HepG2 (cell line): Measurements from ENCODE around the gene TOM1L1. TPM values are rescaled to one million over a fixed set of nuclear protein-coding genes. Genes with fewer than 3 reads are reported as not detected.

Experiments
- ATAC-seq: fragments of 200-7000 bp; cut with Tn5 transposase; 3 replicates; pipeline ENCODE4 v1.9.1; 2020; ENCODE audit warnings: mild to moderate bottlenecking, moderate library complexity
- BruUV-seq: library from RNA; stranded (reverse); fragments of 400-500 nt; replicated peaks from 2 replicates; lab custom pipeline; 2021; lab: Mats Ljungman, UMichigan
- CTCF ChIA-PET: fragments of 300-600 bp; formaldehyde crosslinking; extraction: SDS; loops from one replicate; lab custom pipeline; 2021; ENCODE audit warnings: low total read pairs, inconsistent platforms, low intra/inter-chr PET ratio; lab: Yijun Ruan, JAX
- POLR2A ChIA-PET: fragments of 350-600 bp; sonication (Branson Sonifier 250); formaldehyde crosslinking; loops from one replicate; lab custom pipeline; 2020; ENCODE audit warnings: antibody characterized with exemption, inconsistent platforms; lab: Yijun Ruan, JAX
- DNase-seq: peaks from one replicate; pipeline ENCODE4 v3.0.0-alpha.2; 2015; ENCODE audit warnings: low spot score
- FAIRE-seq: peaks from 3 replicates; lab custom pipeline; 2011; peaks lifted over from hg19 to GRCh38; lab: Jason Lieb, UNC
- H2AFZ ChIP-seq: one replicate; pipeline ENCODE4 v1.6.1; 2011; ENCODE audit warnings: low read length, inconsistent platforms
- H3K27ac ChIP-seq: fragments of 300-600 bp; 3 replicates; pipeline ENCODE4 v1.8.0; 2011; ENCODE audit warnings: mixed run types, mild to moderate bottlenecking, mixed read lengths, low read length, inconsistent platforms; ENCODE audit not compliant: insufficient read depth; ENCODE audit errors: extremely low read length
- H3K27me3 ChIP-seq, 2 experiments: fragments of 200-600 bp in 1 of 2; 2 replicates in 1 of 2; 3 replicates in 1 of 2; pipeline versions ENCODE4 v1.6.0 to v1.8.0; 2011; ENCODE audit warnings: low read length in 2 of 2, mild to moderate bottlenecking in 2 of 2, moderate library complexity in 2 of 2, inconsistent platforms in 1 of 2; ENCODE audit not compliant: insufficient read depth in 2 of 2, control insufficient read depth in 1 of 2
- H3K36me3 ChIP-seq, 2 experiments: fragments of 200-600 bp in 1 of 2; replicated peaks in 1 of 2; 2 replicates in 1 of 2; 3 replicates in 1 of 2; pipeline versions ENCODE4 v1.5.1 to v1.8.0; 2011; ENCODE audit warnings: low read length in 2 of 2, inconsistent platforms in 1 of 2; ENCODE audit not compliant: insufficient read depth in 2 of 2, control insufficient read depth in 1 of 2
- H3K4me1 ChIP-seq: 2 replicates; pipeline ENCODE4 v1.5.1; 2012; ENCODE audit warnings: low read length, inconsistent platforms; ENCODE audit not compliant: insufficient read depth
- H3K4me2 ChIP-seq: 2 replicates; pipeline ENCODE4 v1.6.0; 2011; ENCODE audit warnings: low read depth, low read length, inconsistent platforms
- H3K4me3 ChIP-seq, 3 experiments: fragments of 200-600 bp in 1 of 3; sonication (generic), shearing (Covaris generic) in 1 of 3; replicated peaks in 1 of 3; 2 replicates each; pipeline ENCODE4 v1.5.1; 2011 to 2016; ENCODE audit warnings: low read length in 3 of 3, inconsistent platforms in 2 of 3, low read depth in 2 of 3, mild to moderate bottlenecking in 2 of 3, control low read depth in 1 of 3, mixed read lengths in 1 of 3; ENCODE audit not compliant: insufficient read depth in 1 of 3
- H3K79me2 ChIP-seq: one replicate; pipeline ENCODE4 v1.6.1; 2011; ENCODE audit warnings: low read length, inconsistent platforms; ENCODE audit not compliant: insufficient read depth
- H3K9ac ChIP-seq: 2 replicates; pipeline ENCODE4 v1.6.0; 2011; ENCODE audit warnings: mild to moderate bottlenecking, low read depth, low read length, inconsistent platforms; ENCODE audit not compliant: insufficient read depth
- H3K9me3 ChIP-seq: 2 replicates; pipeline ENCODE4 v1.5.1; 2012; ENCODE audit warnings: mild to moderate bottlenecking, low read length
- H4K20me1 ChIP-seq: 2 replicates; pipeline ENCODE4 v1.6.0; 2011; ENCODE audit warnings: inconsistent platforms, mild to moderate bottlenecking, low read length, moderate library complexity; ENCODE audit not compliant: insufficient read depth
- CEBPZ ChIP-seq: IDR thresholded peaks from 2 replicates; pipeline ENCODE4 v1.6.1; 2012; ENCODE audit warnings: low read length, improper control_type of control experiment
- EP300 ChIP-seq, 3 experiments: sonication (generic) in 1 of 3; formaldehyde crosslinking in 1 of 3; IDR thresholded peaks; 2 replicates each; pipeline versions ENCODE4 v1.5.1 to v1.6.1; 2011 to 2020; ENCODE audit warnings: low read depth in 2 of 3, low read length in 2 of 3, borderline replicate concordance in 1 of 3, improper control_type of control experiment in 1 of 3, mild to moderate bottlenecking in 1 of 3, missing genetic modification reagents in 1 of 3, moderate library complexity in 1 of 3
- GATA4 ChIP-seq: sonication (generic); IDR thresholded peaks from 2 replicates; pipeline ENCODE4 v1.6.1; 2016; ENCODE audit warnings: antibody characterized with exemption, low read depth, borderline replicate concordance
- JUN ChIP-seq: sonication (generic); formaldehyde crosslinking; IDR thresholded peaks from 2 replicates; pipeline ENCODE4 v1.4.0; 2020; ENCODE audit warnings: mild to moderate bottlenecking, missing genetic modification reagents
- LCORL ChIP-seq, 2 experiments: fragments of 450-650 bp in 1 of 2; sonication (generic) in 1 of 2; formaldehyde crosslinking in 1 of 2; IDR thresholded peaks; 2 replicates each; pipeline versions ENCODE4 v1.5.0 to v1.6.1; 2017 to 2020; ENCODE audit warnings: antibody characterized with exemption in 1 of 2, missing genetic modification reagents in 1 of 2
- NR0B2 ChIP-seq: sonication (generic); formaldehyde crosslinking; IDR thresholded peaks from 2 replicates; pipeline ENCODE4 v1.4.0; 2020; ENCODE audit warnings: mild to moderate bottlenecking, missing genetic modification reagents
- PAX8 ChIP-seq: sonication (generic); formaldehyde crosslinking; IDR thresholded peaks from 2 replicates; pipeline ENCODE4 v1.8.0; 2022; ENCODE audit warnings: mild to moderate bottlenecking, missing genetic modification reagents, borderline replicate concordance
- SKIL ChIP-seq: sonication (generic); formaldehyde crosslinking; IDR thresholded peaks from 2 replicates; pipeline ENCODE4 v1.8.0; 2022; ENCODE audit warnings: missing genetic modification reagents, mild to moderate bottlenecking, moderate library complexity, borderline replicate concordance
- ZNF343 ChIP-seq: sonication (generic); formaldehyde crosslinking; IDR thresholded peaks from 2 replicates; pipeline ENCODE4 v1.4.0; 2020; ENCODE audit warnings: mild to moderate bottlenecking, missing genetic modification reagents
- ZNF468 ChIP-seq: sonication (generic); formaldehyde crosslinking; IDR thresholded peaks from 2 replicates; pipeline ENCODE4 v1.8.0; 2022; ENCODE audit warnings: mild to moderate bottlenecking, moderate library complexity, missing genetic modification reagents
- ZNF572 ChIP-seq: sonication (generic); formaldehyde crosslinking; IDR thresholded peaks from 2 replicates; pipeline ENCODE4 v1.5.1; 2020; ENCODE audit warnings: mild to moderate bottlenecking, missing genetic modification reagents
- ZNF629 ChIP-seq: sonication (generic); formaldehyde crosslinking; conservative IDR thresholded peaks from 2 replicates; pipeline ENCODE4 v1.5.0; 2020; ENCODE audit warnings: missing genetic modification reagents
- ZNF788 ChIP-seq: sonication (generic); formaldehyde crosslinking; IDR thresholded peaks from 2 replicates; pipeline ENCODE4 v1.5.0; 2020; ENCODE audit warnings: mild to moderate bottlenecking, missing genetic modification reagents, borderline replicate concordance
- whole genome bisulfite sequencing: methylation state at CpG from one replicate; pipeline ENCODE4 v1.1.6; 2017; ENCODE audit warnings: low lambda C conversion rate; 5-methylcytosine and 5-hydroxymethylcytosine counted together
- in situ Hi-C: cut with HindIII; loops from 2 replicates; pipeline ENCODE4 v1.10.0; 2017; ENCODE audit warnings: low pct_unique_long_range_greater_than_20kb; ENCODE audit not compliant: extremely low pct_ligation_motif_present
- intact Hi-C: fragments of 100-400 bp; cut with micrococcal nuclease; formaldehyde crosslinking; loops from one replicate; pipeline ENCODE4 v1.10.0; 2022; ENCODE audit not compliant: unreplicated experiment
- polyA plus RNA-seq, 8 experiments: library from polyadenylated mRNA; depleted of rRNA in 3 of 8; stranded (reverse) in 7 of 8; unstranded in 1 of 8; fragments of >200 nt; fragmentation: Illumina TruSeq in 4 of 8; extraction: Trizol in 4 of 8; gene quantifications; 2 replicates each; pipeline versions ENCODE4 v1.2.1 to v1.2.3, GENCODE V29; 2011 to 2016; ENCODE audit warnings: low read depth in 4 of 8, missing spikeins in 1 of 8, mixed read lengths in 1 of 8; ENCODE audit not compliant: insufficient read depth in 1 of 8
- total RNA-seq, 5 experiments: library from RNA; depleted of rRNA; stranded (reverse); fragments of >200 nt; fragmentation: Illumina TruSeq; extraction: Trizol; gene quantifications; 2 replicates each; pipeline ENCODE4 v1.2.3, GENCODE V29; 2016; ENCODE audit warnings: low read depth in 1 of 5
- TF ChIP-seq, protein P1 (sequence below): sonication (generic); formaldehyde crosslinking; conservative IDR thresholded peaks from 2 replicates; pipeline ENCODE4 v1.4.0; 2020; ENCODE audit warnings: missing genetic modification reagents

The TOM1L1 gene
- total and polyA plus RNA-seq, 2 of the 13 experiments (the other 11 are each of a cell fraction or from before 2014, with no cell fraction given): 45.3 to 51.3 TPM

GRCh38 chr17:54901230-54901822 is 674 bp downstream of the TOM1L1 start:
- no TSS peak for BruUV-seq
- FAIRE-seq: no peak
- TF ChIP-seq GATA4 (0 out of 2 replicates have a peak, but pooled peaks have one; percentile 22), SKIL (CRISPR knock-in tag) (no peak), PAX8 (CRISPR knock-in tag) (no peak), ZNF468 (CRISPR knock-in tag) (no peak), ZNF343 (CRISPR knock-in tag) (no peak), LCORL (IDR thresholded peaks at IDR 0.05) (no peak), LCORL (CRISPR knock-in tag; IDR thresholded peaks at IDR 0.05) (0 out of 2 replicates have a peak, but pooled peaks have one; percentile 5), JUN (CRISPR knock-in tag) (no peak), ZNF572 (0 out of 2 replicates have a peak, but pooled peaks have one; percentile 7), ZNF788 (no peak), EP300 (IDR thresholded peaks at IDR 0.05; ENCODE audit: low read depth in 2 of 2, low read length in 2 of 2) (no peak), EP300 (CRISPR knock-in tag; IDR thresholded peaks at IDR 0.05; ENCODE audit: borderline replicate concordance) (0 out of 2 replicates have a peak, but pooled peaks have one; percentile 9), NR0B2 (CRISPR knock-in tag) (no peak), ZNF629 (CRISPR knock-in tag) (peak; percentile 83), CEBPZ (no peak)
- TF ChIP-seq, protein P1, sequence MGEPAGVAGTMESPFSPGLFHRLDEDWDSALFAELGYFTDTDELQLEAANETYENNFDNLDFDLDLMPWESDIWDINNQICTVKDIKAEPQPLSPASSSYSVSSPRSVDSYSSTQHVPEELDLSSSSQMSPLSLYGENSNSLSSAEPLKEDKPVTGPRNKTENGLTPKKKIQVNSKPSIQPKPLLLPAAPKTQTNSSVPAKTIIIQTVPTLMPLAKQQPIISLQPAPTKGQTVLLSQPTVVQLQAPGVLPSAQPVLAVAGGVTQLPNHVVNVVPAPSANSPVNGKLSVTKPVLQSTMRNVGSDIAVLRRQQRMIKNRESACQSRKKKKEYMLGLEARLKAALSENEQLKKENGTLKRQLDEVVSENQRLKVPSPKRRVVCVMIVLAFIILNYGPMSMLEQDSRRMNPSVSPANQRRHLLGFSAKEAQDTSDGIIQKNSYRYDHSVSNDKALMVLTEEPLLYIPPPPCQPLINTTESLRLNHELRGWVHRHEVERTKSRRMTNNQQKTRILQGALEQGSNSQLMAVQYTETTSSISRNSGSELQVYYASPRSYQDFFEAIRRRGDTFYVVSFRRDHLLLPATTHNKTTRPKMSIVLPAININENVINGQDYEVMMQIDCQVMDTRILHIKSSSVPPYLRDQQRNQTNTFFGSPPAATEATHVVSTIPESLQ (CRISPR knock-in tag): no peak

More at GRCh38 chr17:54901230-54901822, 674 bp downstream of the TOM1L1 start:
- no peak overlapping the region; the same call in 1 of the 2 replicates for H3K4me2 ChIP-seq
- H3K9me3 ChIP-seq: no peaks in the 10 kb centered on the region
- H4K20me1 ChIP-seq: peaks cover 5% of the 10 kb centered on the region; the same call in 1 of the 2 replicates
- H3K79me2 ChIP-seq: peaks cover 28% of the 10 kb centered on the region
- intact Hi-C loops (loop anchor here (10.0 kb wide), 1 partner anchor 453 kb away; no protein-coding TSS in a partner anchor), in situ Hi-C loops (no loop called here)
- no peaks in the 10 kb centered on the region; a peak in 1 of 5 replicates for H3K27me3 ChIP-seq
- POLR2A ChIA-PET: interaction anchor here (1.0 kb wide), 1 partner anchor 11 kb away, joined by 3 read pairs; no protein-coding TSS in a partner anchor
- DNase-seq: peak; percentile 16
- H3K27ac ChIP-seq: peak overlapping the region; percentile 41
- H3K9ac ChIP-seq: peak overlapping the region; percentile 76
- ATAC-seq: peak; percentile 15
- 10% methylated on average over 9 of the region's 9 CpGs for WGBS
- H3K4me3 ChIP-seq: peak overlapping the region; percentile 68 to 92 (median 91)
- H2AFZ ChIP-seq: peak overlapping the region; percentile 88
- CTCF ChIA-PET: no interaction called here
- H3K36me3 ChIP-seq: peaks cover 3 to 5% of the 10 kb centered on the region in 2 experiments; a peak in 3 of 5 replicates
- peaks cover 12% of the 10 kb centered on the region for H3K4me1 ChIP-seq
